ENCODE data around the gene PRICKLE2.

PRICKLE2 gene

DNA sequence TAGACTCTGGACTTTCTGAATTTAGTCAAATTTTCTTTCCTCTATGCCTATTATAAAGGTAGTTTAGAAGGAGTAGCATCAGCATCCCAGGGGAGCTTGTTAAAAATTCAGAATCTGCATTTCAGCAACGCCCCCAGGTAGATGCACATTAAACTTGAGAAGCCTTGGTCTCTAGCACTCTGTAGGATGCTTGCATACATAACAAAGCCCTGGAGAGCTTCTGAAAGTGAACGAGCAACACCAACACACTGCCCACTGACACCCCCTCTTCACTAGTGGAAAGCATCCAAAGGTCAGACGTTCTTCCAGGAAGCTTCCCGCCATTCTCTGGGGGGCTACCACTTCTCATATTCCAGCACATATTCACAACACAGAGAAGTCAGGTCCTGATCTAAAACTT lies 6.5 kb downstream of the PRICKLE2 start:
- no peak for DNase-seq

DNA sequence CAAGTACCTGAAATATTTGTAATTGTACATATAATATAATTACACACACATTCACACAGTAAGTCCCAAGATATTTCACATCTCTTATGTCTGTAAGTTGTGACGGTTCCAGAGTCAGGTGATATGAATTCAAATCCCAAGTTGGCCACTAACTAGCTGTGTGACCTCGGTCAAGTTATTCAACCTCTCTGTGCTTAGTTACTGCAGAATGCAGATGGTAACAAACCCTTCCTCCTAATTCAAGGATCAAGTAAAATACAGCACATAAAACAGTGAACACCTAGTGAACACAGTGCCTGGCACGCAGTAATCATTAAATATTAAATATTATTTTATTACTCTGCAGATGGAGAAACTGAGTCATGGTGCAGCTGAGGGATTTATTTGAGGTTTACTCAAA lies 6.9 kb downstream of the PRICKLE2 start:
- DNase-seq = no peak

DNA sequence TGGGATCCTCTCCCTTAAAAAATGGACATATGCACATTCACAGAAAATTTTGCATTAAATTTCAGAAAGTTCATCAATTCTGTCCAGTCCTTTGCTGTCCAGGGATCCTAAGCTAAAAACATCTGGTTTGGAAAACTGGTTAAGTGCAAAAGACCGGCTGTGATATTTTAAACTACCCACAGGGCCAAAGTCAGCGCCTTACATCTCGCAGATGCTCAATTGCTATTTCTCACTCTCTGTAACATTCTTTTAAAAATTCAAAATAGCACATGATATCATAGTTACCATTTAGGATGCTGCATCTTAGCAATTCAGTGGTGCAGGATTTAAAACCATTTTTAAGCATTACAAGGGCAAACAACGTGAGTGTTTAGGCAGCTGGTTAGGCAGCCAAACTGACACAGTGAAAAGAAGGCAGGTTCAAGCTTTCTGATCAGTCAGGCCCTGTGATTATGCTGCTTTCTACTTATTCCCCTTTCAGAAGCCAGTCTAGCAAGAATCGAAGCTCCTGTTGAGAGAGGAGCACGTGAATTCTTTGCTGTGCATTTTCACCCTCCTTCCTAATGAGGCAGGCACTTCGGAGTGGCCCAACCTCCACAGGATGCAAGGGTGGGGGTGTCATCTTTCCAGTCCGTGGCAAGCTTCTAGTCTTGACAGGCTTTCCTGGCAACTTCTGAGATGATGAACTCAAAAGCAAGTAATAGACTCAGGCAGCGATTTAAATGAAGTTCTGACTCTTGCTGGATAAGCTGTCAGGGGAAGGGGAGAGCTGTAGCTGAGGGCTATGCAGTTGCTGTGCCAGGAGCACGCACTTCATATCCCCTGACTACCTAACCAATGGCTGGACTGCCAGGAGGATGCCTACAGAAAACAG lies 8.8 kb downstream of the PRICKLE2 start:
- no peak for DNase-seq

DNA sequence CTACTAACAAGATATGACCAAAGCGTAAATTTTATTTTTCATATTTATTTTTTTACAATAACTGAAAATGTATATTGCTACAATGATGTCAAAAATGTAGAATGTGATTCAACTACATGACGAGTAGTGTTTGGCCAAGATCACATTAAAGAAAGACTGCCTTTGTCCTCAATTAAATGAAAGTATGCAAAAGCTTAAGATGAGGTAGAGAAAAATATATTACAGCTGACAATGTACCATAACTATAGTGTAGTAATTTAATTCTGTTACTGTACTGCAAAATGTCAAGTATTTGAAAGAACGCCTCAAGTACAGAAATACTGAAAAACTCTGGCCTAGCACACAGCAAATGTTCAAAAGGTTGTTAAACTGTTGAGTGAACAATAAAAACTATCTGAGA lies 9.7 kb downstream of the PRICKLE2 start:
- no peak for DNase-seq

DNA sequence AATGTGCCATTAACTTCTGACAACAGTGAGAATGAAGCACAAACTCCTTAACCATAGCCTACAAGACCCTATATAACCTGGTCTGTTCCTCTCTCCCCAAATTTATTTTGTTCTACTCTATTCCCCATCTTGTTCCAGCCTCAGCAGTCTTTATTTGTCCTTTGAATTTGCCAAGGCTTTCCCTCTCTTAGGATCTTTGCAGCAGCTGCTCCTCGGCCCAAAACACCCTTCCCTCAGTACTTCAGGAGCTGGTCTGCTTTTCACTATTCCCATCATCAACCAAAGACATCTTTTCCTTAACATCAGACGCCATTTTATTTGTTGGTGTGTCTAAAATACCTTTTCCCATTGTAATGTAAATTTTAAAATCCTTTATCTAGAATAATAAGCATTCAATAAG lies 10.2 kb downstream of the PRICKLE2 start:
- DNase-seq = no peak

DNA sequence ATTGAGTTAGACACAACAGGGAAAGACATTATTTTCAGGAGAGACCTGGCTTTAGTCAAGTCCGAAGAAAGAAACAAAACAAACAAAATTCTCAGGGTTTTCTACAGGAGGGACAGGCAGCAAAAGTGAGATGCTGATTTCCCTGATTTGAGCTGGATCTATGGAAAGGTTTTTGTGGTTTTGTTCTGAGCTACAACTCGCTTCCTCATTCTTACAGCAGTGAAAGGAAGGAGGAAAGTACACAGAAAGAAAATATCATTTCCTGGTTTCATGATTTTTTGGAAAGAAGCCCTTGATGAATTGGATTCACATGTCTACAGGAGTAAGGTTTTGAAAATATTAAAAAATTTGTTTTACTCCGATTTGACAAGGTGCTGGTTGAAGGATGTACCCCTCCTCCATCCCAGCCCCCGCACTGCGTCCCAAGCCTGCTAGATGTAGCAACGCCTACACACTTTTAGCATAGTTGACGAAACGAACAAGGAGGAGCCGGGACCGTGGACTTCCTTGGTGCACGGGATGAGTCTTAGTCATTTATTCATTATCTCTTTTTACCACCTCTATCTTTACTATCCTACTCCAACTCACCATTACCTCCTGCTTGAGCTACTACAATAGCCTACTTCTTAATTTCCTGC lies 10.8 kb downstream of the PRICKLE2 start:
- no peak for DNase-seq

DNA sequence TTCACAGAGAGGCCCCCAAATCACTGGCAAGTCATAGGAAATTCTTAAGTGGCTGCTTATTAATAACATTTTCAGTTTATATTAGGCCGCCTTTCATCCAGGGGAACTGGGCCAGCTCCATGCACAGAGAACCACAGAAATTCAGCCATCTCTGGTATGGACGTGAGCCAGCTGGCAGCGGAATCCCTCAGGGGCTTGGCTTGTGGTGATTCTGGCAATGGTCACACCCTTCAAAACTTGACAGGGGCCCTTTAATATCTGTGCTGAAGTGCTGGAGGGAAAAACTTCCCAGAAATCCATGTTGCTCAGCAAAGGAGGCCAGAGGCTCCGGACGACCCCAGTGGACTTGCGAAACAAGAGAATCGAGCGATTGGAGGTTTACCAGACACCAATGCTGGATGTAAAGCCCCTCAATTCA lies 11.3 kb downstream of the PRICKLE2 start:
- no peak for DNase-seq

DNA sequence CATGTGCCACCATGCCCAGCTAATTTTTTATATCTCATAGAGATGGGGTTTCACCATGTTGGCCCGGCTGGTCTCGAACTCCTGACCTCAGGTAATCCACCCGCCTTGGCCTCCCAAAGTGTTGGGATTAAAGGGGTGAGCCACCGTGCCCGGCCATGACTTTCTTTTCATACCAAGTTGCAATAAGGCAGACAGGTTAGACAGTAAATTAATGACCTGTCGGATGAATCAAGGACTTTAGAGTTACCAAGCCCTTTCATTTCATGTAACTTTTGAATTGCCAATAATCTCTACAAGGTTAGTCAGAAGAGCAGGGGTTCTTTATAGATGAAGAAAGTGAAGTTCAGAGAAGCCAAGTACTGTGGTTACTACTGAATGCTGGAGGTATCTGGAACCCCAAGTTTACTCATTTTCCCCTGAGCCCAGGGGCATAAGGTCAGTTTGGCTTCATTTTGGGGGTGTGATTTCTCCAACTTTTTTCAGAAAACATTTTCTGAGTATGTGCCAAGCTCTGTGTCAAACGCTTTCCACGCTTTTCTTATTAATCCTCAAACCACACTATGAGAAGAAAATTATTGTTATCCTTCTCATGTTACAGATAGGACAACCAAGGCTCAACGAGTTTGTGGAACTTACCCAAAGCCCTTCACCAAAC lies 11.9 kb downstream of the PRICKLE2 start:
- no peak for DNase-seq

DNA sequence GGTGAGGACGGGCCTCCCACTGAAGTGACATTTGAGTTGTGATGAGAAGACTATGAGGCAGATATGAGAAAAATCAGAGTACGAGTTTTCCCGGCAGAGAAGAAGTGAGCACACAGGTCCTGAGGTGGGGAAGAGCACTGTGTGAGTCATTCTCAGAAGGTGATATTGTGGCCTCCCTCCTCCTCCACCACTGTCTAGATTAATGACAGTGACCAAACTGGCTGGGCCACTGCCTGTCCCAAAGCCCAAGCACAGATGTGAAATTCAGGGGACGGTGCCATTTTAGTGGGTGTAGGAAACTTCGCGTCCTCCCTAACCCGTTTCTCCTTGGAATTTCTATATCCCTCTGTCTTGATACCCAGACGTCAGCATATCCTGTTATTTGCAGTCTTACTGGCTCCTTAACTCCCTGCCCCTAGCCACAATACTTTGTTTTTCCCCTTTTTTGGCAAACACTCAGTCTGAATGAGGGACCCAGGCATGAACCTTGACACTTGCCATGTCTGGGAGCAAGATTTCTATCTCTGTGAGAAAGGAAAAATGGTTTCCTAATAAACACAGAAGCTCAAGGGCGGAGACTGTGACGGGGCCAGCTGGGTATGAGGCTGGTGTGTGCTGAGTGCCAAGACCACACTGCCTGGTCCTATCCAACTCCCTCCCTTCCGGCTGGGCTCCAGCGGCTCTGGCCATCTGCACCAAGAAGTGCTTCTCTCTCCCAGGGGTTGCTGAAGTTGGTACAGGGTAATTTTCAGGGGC lies 15.2 kb downstream of the PRICKLE2 start:
- DNase-seq = no peak

DNA sequence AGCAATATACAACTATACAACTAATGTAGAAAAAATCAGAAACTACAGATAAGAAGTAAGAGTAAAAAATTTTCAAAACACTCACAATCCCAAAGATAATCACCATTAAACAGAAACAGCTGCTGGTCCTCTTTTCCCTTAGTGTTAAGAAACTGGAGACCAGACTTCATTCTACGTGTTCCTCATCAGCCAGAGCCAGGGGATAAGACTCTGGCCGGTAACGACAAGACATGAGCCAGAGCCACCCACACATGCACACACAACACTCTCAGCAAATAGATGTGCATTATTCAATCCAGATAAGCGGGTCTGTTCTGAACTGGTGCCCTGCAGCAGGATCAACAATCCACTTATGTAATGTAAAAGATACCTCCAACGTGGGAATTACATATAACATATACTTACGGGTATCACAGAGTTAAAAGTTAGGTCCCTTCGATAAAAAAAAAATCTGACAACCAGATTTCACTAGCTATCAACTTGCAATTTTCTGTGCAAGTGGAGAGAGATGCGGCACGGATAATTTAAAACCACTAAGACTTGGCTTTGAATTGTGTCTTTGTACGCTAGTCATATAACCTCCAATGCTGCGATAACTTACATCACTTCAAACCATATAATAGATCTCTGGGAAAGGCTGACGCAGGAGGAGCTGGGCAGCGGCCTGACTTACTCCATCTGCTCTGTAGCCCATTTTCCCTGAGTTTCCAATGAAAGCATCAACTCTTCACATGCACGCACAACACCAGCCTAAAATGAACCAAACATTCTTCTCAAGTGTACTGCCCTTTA lies 17.8 kb downstream of the PRICKLE2 start:
- no peak for DNase-seq

DNA sequence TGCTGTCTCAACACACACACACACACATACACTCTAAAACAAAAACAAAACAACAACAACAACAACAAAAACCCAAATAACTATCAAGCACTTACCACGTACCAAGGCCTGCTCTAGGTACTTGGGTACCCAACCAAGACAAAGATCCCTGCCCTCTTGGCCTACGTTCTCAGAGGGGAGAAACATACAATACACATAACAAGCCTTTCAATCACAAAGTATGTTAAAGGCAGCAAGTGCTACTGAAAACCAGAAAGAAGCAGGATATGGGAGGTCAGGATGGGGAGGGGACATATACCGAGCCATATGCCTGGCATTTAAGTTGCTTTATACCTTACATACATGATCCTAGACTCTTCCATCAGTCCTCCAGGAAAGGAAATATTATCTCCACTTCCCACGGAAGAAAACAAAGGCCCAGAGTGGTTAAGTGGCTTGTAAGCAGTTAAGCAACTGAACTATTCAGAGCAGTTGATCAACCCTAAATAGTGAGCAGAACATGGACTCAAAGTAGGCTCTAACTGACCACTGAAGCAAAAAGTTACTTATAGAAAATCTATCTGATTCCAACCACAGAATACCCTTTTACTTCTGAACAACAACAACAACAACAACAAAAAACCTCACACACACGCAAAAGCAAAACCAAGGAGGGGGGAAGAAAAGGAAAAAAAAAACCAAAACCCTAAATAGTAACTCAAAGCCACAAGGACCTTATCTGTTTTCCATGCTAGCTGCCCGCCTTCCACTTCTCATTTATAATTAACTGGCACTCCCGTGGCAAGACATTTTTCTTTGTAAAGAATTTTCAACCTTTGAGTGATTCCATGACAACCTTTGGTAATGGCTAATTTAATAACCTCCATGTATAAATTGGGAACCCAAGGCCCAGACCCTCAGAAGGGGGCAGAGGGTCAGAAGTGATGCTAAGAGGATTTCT lies 21.0 kb downstream of the PRICKLE2 start:
- DNase-seq = no peak

DNA sequence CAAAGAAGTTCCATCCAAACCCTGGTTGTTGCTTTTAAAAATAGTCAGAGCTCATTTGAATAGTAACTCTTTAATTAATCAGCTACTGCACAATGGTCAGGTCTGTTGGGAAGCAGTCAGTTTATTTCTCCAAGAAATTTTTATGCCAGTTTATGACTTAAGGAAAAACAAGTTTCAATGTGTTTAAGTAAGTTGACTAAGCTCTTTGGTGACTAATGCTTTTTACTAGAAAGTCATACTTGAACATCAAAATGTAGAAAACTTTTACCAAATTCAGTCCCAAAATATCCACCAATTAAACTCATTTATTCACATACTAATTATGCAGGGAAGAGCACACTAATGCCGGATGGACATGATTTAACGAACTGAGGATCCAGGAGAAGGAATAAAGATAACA lies 22.1 kb downstream of the PRICKLE2 start:
- DNase-seq = no peak

DNA sequence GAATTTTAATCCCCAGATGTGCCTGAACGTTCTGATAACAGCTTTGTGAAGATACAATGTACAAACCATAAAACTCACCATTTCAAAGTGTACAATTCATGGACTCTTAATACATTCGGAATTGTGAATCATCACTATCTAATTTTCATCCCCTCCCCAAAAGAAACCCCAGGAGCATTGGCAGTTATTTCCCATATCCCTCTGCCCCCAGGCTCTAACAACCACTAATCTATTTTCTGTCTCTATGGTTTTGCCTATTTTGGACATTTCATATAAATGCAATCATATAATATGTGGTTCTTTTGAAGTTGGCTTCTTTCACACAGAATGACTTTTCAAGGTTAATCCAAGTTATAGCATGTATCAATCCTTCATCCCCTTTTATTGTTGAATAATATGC lies 25.3 kb downstream of the PRICKLE2 start:
- DNase-seq = no peak

DNA sequence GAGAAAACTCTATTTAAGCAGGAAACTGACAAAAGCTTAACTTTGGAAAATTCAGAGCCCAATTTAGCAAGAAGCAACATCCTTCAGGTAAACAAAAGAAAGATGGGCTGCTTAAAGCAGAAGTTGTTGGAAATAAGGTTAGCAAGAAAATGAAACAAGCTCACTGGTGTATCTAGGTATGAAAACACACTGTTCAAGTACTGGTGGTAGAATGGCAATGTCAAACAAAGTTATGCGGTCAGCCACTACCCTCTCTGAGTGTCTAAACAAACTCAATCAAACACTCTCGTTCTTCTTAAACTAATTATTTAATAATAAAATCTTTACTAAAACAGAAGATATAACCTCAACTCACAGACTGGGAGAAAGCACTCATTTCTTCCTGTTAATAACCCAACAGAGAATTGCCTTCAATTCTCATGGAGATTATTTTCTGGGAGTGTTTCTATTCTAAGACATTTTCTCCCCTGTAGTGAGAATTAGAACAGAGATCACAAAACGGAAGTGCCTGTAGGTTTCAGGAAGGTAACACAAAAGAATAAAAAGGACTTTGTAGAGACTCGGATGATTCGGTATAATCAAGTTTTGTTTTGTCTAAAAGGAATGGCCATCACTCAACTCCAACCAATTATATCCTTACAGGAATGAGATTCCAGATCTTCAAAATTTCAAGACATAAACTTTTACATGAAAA lies 28.9 kb downstream of the PRICKLE2 start:
- DNase-seq = no peak

DNA sequence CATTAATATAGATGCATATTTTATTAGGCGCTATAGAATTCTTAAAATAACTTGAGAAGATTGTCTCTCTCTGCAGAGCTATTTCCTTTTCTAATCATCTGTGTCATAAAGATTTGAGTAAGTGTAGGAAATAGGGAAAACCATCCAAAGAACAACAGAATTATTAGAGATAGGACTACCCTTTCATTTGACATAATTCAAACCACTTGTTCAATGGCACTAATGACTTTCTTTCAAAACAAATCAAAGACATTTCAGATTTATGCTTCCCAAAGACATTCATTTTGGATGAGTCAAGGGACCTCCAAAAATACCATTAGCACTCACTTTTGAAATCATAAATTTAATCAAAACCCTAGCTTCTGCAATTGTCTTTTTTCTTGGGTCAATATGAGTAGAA lies 29.5 kb downstream of the PRICKLE2 start:
- no peak for DNase-seq

DNA sequence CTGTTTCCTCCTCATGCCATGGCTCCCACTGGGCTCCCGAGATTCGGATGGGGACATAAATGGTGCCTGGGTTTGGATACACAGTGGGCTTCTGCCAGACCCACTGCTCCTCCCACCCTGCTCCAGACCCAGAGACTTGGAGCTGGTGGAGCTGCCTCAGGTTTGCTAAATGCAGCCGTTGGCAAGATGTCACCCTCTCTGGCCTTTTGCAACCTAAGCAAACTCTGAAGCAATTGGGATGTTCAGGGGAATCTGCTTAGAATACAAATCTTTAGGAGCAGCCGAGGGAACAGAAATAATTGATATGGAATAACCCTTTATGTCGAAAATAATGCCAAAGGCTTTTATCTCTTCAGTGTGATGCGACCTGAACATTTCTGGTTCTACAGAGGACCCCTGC lies 33.4 kb downstream of the PRICKLE2 start:
- no peak for DNase-seq

DNA sequence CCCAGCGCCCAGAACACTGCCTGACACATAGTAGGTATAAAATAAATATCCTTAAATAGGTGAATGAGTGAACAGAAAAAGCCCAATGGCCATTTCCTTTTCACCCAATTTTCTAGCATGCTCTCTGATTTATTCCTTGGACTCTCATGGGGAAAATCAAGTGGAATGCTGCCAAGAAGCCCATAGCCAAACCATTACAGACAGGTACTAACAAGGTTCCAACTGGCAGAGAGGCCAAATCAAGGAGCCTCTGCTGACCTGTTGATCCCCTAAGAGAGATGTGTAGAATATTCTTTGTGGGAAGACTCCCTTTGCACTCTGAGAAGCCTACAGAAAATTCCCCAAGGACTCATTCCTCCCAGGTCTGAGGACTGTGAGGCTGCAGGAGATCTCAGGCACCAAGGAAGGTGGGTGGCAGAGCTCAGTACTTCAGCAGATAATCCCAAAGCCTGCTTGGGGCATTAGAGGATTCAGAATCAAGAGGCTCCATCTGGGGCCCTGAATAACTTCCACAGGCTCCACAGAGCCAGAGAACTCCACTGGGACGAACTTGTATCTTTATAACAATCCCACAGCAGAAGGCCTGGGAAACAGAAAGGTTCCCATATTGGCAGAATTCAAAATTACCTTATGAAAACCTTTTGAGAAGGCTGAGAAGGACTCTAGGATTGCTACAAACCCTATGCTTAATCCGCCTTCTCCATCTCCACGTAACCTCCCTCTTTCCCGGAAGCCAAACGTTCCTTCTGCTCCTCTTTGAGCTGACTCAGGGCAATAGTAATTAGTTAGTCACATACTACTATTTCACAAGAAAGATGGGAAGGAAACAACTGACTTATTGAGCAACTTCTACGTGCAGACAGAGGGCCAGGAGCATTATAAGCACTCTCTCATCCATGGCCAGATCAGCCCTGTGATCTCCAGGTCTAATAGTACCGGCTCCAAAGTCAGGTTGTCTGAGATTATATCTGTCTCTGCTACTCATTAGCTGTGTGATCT lies 34.5 kb downstream of the PRICKLE2 start:
- DNase-seq = no peak

DNA sequence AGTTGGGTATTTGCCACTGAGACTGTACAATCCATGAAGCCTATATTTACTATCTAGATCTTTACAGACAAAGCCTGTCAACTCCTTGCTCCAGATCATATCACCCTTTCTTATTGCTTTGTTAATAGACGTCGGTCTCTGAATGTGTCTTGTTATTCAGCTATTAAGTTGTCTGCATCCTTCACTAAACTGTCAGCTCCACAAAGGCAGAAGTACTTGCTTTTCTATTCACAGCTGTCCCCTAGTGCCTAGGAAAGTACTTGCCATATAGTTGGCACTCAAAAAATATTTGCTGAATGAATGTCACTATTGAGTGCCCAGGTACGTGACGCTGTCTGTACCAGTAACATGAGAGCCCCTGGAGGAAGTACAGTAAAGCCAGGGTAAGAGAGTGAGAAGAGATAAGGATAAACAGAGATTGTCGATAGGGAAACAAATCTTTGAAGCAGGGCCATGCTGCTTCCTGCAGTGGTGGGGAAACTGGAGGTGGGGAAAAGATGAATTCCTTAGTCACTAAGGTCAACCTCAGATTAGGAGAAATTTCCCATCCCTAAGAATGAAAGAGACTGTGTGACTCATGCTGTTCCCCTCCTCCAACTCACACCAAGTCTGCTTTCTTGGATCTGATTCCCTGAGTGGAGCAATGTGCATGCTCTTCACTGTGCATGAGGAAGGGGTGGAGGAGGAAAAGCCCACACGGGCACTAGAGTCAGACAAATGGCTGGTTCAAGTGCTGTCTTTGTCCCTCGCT lies 36.3 kb downstream of the PRICKLE2 start:
- DNase-seq = no peak

All from NCI-H748 treated with DMSO at 0.1 percent for 48 hours (cell line).